PC-3 (cell line): ENCODE measurements around the gene CLDN22. TPM values are rescaled to one million over a fixed set of nuclear protein-coding genes. Genes with fewer than 3 reads are reported as not detected.
A peak's percentile ranks its signal among the peaks of the same experiment; 100 is the strongest.
"Not testable (repeated sequence)": the region's sequence is repeated elsewhere in the genome, so short reads cannot be mapped to it uniquely, and the experiment has no call there.

Experiments
- ATAC-seq: fragments of 200-7000 bp; cut with Tn5 transposase; 2 replicates; pipeline ENCODE4 v1.9.1; 2020; ENCODE audit warnings: mild to moderate bottlenecking, moderate library complexity
- BruUV-seq: library from RNA; stranded (reverse); fragments of 400-500 nt; replicated peaks from 2 replicates; lab custom pipeline; 2021; lab: Mats Ljungman, UMichigan
- CTCF ChIA-PET: fragments of 300-600 bp; sonication (Branson Sonifier 250); formaldehyde crosslinking; loops from one replicate; lab custom pipeline; 2022; ENCODE audit warnings: antibody characterized with exemption; lab: Charles Lee
- POLR2A ChIA-PET: fragments of 300-600 bp; sonication (Branson Sonifier 250); formaldehyde crosslinking; loops from one replicate; lab custom pipeline; 2022; ENCODE audit warnings: antibody characterized with exemption; ENCODE audit not compliant: unreplicated experiment; lab: Charles Lee
- DNase-seq: peaks from one replicate; pipeline ENCODE4 v3.0.0-alpha.2; 2015
- H2AFZ ChIP-seq: fragments of 300-600 bp; sonication (generic); 2 replicates; pipeline ENCODE4 v1.6.0; 2016; ENCODE audit warnings: antibody characterized with exemption, low read length
- H3F3A ChIP-seq: fragments of 300-600 bp; sonication (generic); one replicate; pipeline ENCODE4 v1.6.0; 2017; ENCODE audit warnings: antibody characterized with exemption, low read length, control low read depth, mild to moderate bottlenecking; ENCODE audit not compliant: unreplicated experiment
- H3K27ac ChIP-seq: fragments of 300-600 bp; sonication (generic); 2 replicates; pipeline ENCODE4 v1.5.1; 2016; ENCODE audit warnings: mild to moderate bottlenecking, low read length
- H3K27me3 ChIP-seq: fragments of 300-600 bp; sonication (generic); 2 replicates; pipeline ENCODE4 v1.6.1; 2016; ENCODE audit warnings: low read length, mixed read lengths
- H3K36me3 ChIP-seq: fragments of 300-600 bp; sonication (generic); 2 replicates; pipeline ENCODE4 v1.6.1; 2016; ENCODE audit warnings: low read depth, mixed run types, low read length, mixed read lengths
- H3K4me1 ChIP-seq: fragments of 300-600 bp; sonication (generic); 2 replicates; pipeline ENCODE4 v1.5.1; 2016; ENCODE audit warnings: low read length; ENCODE audit not compliant: insufficient read depth
- H3K4me2 ChIP-seq: fragments of 300-600 bp; sonication (generic); 2 replicates; pipeline ENCODE4 v1.6.0; 2016; ENCODE audit warnings: low read length
- H3K4me3 ChIP-seq: fragments of 300-600 bp; sonication (generic); 2 replicates; pipeline ENCODE4 v1.5.1; 2016; ENCODE audit warnings: mild to moderate bottlenecking, low read length, mixed read lengths
- H3K79me2 ChIP-seq: fragments of 300-600 bp; sonication (generic); 2 replicates; pipeline ENCODE4 v1.6.1; 2017; ENCODE audit warnings: low read length, mixed read lengths
- H3K9ac ChIP-seq: fragments of 300-600 bp; sonication (generic); 2 replicates; pipeline ENCODE4 v1.6.0; 2016; ENCODE audit warnings: mild to moderate bottlenecking, low read length
- H3K9me2 ChIP-seq: fragments of 300-600 bp; sonication (generic); replicated peaks from 2 replicates; pipeline ENCODE4 v1.6.1; 2016; ENCODE audit warnings: mixed run types, low read length, mixed read lengths
- H3K9me3 ChIP-seq: fragments of 300-600 bp; sonication (generic); 2 replicates; pipeline ENCODE4 v1.6.1; 2016; ENCODE audit warnings: low read length, mixed read lengths
- H4K20me1 ChIP-seq: fragments of 300-600 bp; sonication (generic); 2 replicates; pipeline ENCODE4 v1.6.1; 2016; ENCODE audit warnings: low read length, mixed read lengths
- CTCF ChIP-seq: fragments of 300-600 bp; sonication (generic); conservative IDR thresholded peaks from 2 replicates; pipeline ENCODE4 v1.5.1; 2017; ENCODE audit warnings: antibody characterized with exemption, low read depth, mild to moderate bottlenecking, low read length
- EZH2 ChIP-seq: fragments of 300-600 bp; sonication (generic); IDR thresholded peaks from one replicate; pipeline ENCODE4 v1.6.1; 2017; ENCODE audit warnings: antibody characterized with exemption, mild to moderate bottlenecking, low read length; ENCODE audit not compliant: unreplicated experiment
- EZH2phosphoT487 ChIP-seq: fragments of 300-600 bp; sonication (generic); IDR thresholded peaks from 2 replicates; pipeline ENCODE4 v1.6.1; 2018; ENCODE audit warnings: mild to moderate bottlenecking, antibody characterized with exemption, low read length, borderline replicate concordance
- intact Hi-C: fragments of 100-400 bp; cut with micrococcal nuclease; formaldehyde crosslinking; loops from 2 replicates; pipeline ENCODE4 v1.9.0; 2023
- total RNA-seq: library from RNA; depleted of rRNA; stranded (reverse); fragments of >200 nt; gene quantifications from 2 replicates; pipeline ENCODE4 v1.2.3, GENCODE V29; 2014

The CLDN22 gene
- total RNA-seq, 1 experiment from 2014 or later, result not detected

DNA sequence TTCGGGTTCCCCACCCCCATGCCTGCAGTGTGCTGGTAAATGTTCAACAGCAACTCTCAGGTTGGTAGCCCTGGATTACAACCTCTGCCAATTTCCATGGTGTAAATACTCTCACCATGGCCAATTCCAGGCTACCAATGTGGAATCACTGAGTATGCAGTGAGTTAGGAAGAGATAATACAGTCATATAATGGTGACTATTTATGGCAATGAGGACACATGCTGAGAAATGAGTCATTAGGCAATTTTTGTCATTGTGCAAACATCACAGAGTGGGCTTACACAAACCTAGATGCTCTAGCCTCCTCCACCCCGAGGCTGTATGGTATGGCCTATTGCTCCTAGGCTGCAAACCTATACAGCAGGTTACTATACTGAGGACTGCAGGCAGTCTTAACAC is 6.8 kb upstream of the CLDN22 start:
- H3K9me3 ChIP-seq, result peaks cover 8% of the 10 kb centered on the region
- peak; percentile 79 for ATAC-seq
- peaks cover 7% of the 10 kb centered on the region; the same call in 1 of the 2 replicates for H3K4me1 ChIP-seq
- peak overlapping the region; percentile 49 for H3K27ac ChIP-seq
- ChIA-PET CTCF (no interaction called here), POLR2A (no interaction called here)
- no TSS peak for BruUV-seq
- H3K9ac ChIP-seq, result no peak overlapping the region
- H3K4me3 ChIP-seq, result no peak overlapping the region
- no peaks in the 10 kb centered on the region for H3K27me3 ChIP-seq
- H4K20me1 ChIP-seq, result no peaks in the 10 kb centered on the region
- peak; percentile 76 for DNase-seq
- no peaks in the 10 kb centered on the region; the same call in 1 of the 2 replicates for H3K36me3 ChIP-seq
- H3K4me2 ChIP-seq, result no peak overlapping the region
- no peaks in the 10 kb centered on the region for H3K9me2 ChIP-seq
- no peaks in the 10 kb centered on the region for H3K79me2 ChIP-seq
- no peak overlapping the region for H2AFZ ChIP-seq
- no peaks in the 10 kb centered on the region for H3F3A ChIP-seq
- TF ChIP-seq CTCF (no peak), EZH2 (no peak), EZH2phosphoT487 (no peak)
- intact Hi-C loops, result no loop called here

GRCh38 chr4:183326387-183326786 is 6.3 kb upstream of the CLDN22 start:
- H3F3A ChIP-seq, H3K9me2 ChIP-seq, H3K9ac ChIP-seq, H3K9me3 ChIP-seq, DNase-seq, H4K20me1 ChIP-seq, H3K4me3 ChIP-seq, CTCF ChIA-PET, H3K4me2 ChIP-seq, BruUV-seq, H2AFZ ChIP-seq, H3K79me2 ChIP-seq, POLR2A ChIA-PET, intact Hi-C loops, H3K4me1 ChIP-seq, H3K36me3 ChIP-seq, ATAC-seq, H3K27me3 ChIP-seq: not testable (repeated sequence)
- peak overlapping the region; percentile 49 for H3K27ac ChIP-seq

GRCh38 chr4:183324619-183325018 is 4.5 kb upstream of the CLDN22 start:
- Histone ChIP-seq H3K9ac (no peak overlapping the region), H3K9me3 (peaks cover 8% of the 10 kb centered on the region), H3K79me2 (no peaks in the 10 kb centered on the region), H3K9me2 (no peaks in the 10 kb centered on the region), H2AFZ (no peak overlapping the region), H3F3A (no peaks in the 10 kb centered on the region), H3K4me3 (no peak overlapping the region), H4K20me1 (no peaks in the 10 kb centered on the region), H3K36me3 (no peaks in the 10 kb centered on the region; the same call in 1 of the 2 replicates), H3K27ac (no peak overlapping the region), H3K4me1 (peaks cover 7% of the 10 kb centered on the region; the same call in 1 of the 2 replicates), H3K27me3 (no peaks in the 10 kb centered on the region), H3K4me2 (no peak overlapping the region)
- ChIA-PET CTCF (no interaction called here), POLR2A (interaction anchor here (0.5 kb wide), 1 partner anchor 182 kb away, joined by 4 read pairs; no protein-coding TSS in a partner anchor)
- DNase-seq (no peak), ATAC-seq (no peak)
- TF ChIP-seq CTCF (no peak), EZH2phosphoT487 (no peak), EZH2 (no peak)
- no TSS peak for BruUV-seq
- intact Hi-C loops, result no loop called here

DNA sequence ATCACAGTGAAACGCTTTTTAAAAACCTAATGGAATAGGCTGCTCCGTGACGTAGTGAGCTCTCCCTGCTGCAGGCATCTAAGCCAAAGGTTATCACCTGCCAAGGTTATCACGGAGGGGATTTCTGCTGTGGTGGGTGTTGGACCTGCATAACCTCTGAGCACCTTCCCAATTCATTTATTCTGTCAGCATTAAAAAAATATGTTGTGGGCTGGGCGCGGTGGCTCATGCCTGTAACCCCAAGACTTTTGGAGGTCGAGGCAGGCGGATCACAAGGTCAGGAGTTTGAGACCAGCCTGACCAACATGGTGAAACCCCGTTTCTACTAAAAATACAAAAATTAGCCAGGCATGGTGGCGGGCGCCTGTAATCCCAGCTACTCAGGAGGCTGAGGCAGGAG is 4.0 kb upstream of the CLDN22 start:
- H3K36me3 ChIP-seq, H3K4me2 ChIP-seq, H3K9me2 ChIP-seq, POLR2A ChIA-PET, H3K4me3 ChIP-seq, H3K27me3 ChIP-seq, ATAC-seq, H3K9ac ChIP-seq, H3K27ac ChIP-seq, H3K4me1 ChIP-seq, H2AFZ ChIP-seq, intact Hi-C loops, BruUV-seq, H3F3A ChIP-seq, H4K20me1 ChIP-seq, H3K79me2 ChIP-seq, DNase-seq, H3K9me3 ChIP-seq, CTCF ChIA-PET: not testable (repeated sequence)
